Measurements from ENCODE around the gene CD83. TPM values are rescaled to one million over a fixed set of nuclear protein-coding genes. Genes with fewer than 3 reads are reported as not detected.
"Not testable (repeated sequence)": the region's sequence is repeated elsewhere in the genome, so short reads cannot be mapped to it uniquely, and the experiment has no call there.

CD83 gene
- total RNA-seq, 1 experiment from 2014 or later, result 2.9 TPM

- DNase-seq, result no peak
- Histone ChIP-seq H3K4me3 (ENCODE audit: insufficient read depth, low read depth, low read length) (no peak overlapping the region), H3K27me3 (ENCODE audit: control insufficient read depth, insufficient read depth, low read length) (no peaks in the 10 kb centered on the region), H3K36me3 (replicated peaks; ENCODE audit: control insufficient read depth, insufficient read depth, low read length) (no peaks in the 10 kb centered on the region)
Measured at GRCh38 chr6:14142511-14143223, 25.1 kb downstream of the CD83 start.

GRCh38 chr6:14143305-14143704 lies 25.7 kb downstream of the CD83 start:
- no peaks in the 10 kb centered on the region for H3K36me3 ChIP-seq (replicated peaks; ENCODE audit: control insufficient read depth, insufficient read depth, low read length)
- H3K4me3 ChIP-seq (ENCODE audit: insufficient read depth, low read depth, low read length), result no peak overlapping the region
- DNase-seq, result no peak
- H3K27me3 ChIP-seq (ENCODE audit: control insufficient read depth, insufficient read depth, low read length), result no peaks in the 10 kb centered on the region

GRCh38 chr6:14144678-14145113 lies 27.1 kb downstream of the CD83 start:
- Histone ChIP-seq H3K27me3 (ENCODE audit: control insufficient read depth, insufficient read depth, low read length) (no peaks in the 10 kb centered on the region), H3K4me3 (ENCODE audit: insufficient read depth, low read depth, low read length) (no peak overlapping the region), H3K36me3 (replicated peaks; ENCODE audit: control insufficient read depth, insufficient read depth, low read length) (no peaks in the 10 kb centered on the region)
- DNase-seq, result peak; percentile 90

DNA sequence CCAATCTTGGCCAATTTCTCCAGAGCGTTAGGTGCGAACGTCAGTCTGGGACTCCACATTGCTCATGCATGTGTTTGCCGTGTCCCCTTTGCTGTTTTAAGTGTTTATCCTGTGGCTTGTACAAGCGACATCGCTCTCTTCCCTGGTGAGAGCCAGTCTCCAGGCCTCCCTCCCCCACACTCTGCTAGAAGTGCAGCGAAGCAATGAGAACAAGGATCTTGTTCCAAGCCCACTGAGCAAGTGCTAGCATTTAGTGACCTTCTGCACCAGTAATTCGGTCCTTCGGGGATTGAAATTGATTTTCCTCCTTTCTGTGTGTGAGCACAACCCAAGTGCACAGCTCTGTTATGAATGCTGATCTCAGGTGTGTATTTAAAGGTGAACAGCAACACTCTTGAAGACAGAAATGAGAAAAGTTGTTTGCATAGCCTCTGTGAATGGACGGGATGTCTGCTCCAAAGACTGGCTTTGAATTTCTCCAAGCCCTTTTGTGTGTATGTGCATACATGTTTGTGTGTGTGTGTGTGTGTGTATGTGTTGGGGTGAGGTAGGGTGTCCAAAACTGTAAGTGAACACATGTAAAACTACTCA lies 29.0 kb downstream of the CD83 start:
- DNase-seq, result no peak
- Histone ChIP-seq H3K4me3 (ENCODE audit: insufficient read depth, low read depth, low read length) (no peak overlapping the region), H3K36me3 (replicated peaks; ENCODE audit: control insufficient read depth, insufficient read depth, low read length) (no peaks in the 10 kb centered on the region), H3K27me3 (ENCODE audit: control insufficient read depth, insufficient read depth, low read length) (no peaks in the 10 kb centered on the region)

DNA sequence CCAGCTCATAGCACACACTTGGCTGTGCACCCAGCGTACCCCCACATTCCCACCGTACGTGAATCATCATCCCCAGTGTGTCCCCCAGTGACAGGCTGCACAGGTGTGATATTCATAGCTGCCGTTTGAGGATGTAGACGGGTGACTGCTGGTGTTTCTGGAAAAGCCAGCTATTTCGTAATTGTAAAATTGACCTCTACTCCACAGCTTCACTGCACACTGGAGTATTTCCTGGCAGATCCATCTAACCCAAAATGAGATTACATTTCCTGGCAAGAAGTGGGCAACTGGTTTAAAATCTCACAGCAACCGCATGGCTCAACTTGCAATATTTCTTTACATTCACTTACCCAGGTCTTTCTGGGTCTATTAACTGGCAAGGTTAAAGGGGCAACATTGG lies 30.3 kb downstream of the CD83 start:
- no peak for DNase-seq
- Histone ChIP-seq H3K27me3 (ENCODE audit: control insufficient read depth, insufficient read depth, low read length) (no peaks in the 10 kb centered on the region), H3K36me3 (replicated peaks; ENCODE audit: control insufficient read depth, insufficient read depth, low read length) (no peaks in the 10 kb centered on the region), H3K4me3 (ENCODE audit: insufficient read depth, low read depth, low read length) (no peak overlapping the region)

- Histone ChIP-seq H3K4me3 (ENCODE audit: insufficient read depth, low read depth, low read length) (no peak overlapping the region), H3K36me3 (replicated peaks; ENCODE audit: control insufficient read depth, insufficient read depth, low read length) (no peaks in the 10 kb centered on the region), H3K27me3 (ENCODE audit: control insufficient read depth, insufficient read depth, low read length) (no peaks in the 10 kb centered on the region)
- DNase-seq, result no peak
Measured at GRCh38 chr6:14148471-14148870, 30.9 kb downstream of the CD83 start.

- H3K27me3 ChIP-seq (ENCODE audit: control insufficient read depth, insufficient read depth, low read length), result no peaks in the 10 kb centered on the region
- no peaks in the 10 kb centered on the region for H3K36me3 ChIP-seq (replicated peaks; ENCODE audit: control insufficient read depth, insufficient read depth, low read length)
- no peak overlapping the region for H3K4me3 ChIP-seq (ENCODE audit: insufficient read depth, low read depth, low read length)
- DNase-seq, result no peak
Measured at GRCh38 chr6:14149053-14149738, 31.6 kb downstream of the CD83 start.

DNA sequence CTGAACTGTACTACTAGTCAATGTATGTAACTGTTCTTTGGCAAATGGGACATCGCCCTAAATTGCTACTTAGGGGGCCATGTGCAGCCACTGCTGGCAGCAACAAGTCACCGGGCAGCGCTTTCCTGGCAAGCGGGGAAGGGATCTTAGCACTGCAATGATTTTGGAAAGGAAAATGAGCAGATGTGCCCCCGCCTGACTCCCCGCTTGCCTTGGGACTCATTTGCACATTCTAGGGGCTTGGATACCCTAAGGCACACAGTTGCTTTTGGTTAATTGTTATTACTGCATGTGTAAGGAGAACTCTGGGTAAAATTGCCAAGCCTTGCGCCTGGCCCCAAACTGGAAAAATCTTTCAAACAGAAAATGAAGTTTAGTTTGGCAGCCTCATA lies 32.2 kb downstream of the CD83 start:
- Histone ChIP-seq H3K4me3 (ENCODE audit: insufficient read depth, low read depth, low read length) (no peak overlapping the region), H3K27me3 (ENCODE audit: control insufficient read depth, insufficient read depth, low read length) (no peaks in the 10 kb centered on the region), H3K36me3 (replicated peaks; ENCODE audit: control insufficient read depth, insufficient read depth, low read length) (no peaks in the 10 kb centered on the region)
- no peak for DNase-seq

DNA sequence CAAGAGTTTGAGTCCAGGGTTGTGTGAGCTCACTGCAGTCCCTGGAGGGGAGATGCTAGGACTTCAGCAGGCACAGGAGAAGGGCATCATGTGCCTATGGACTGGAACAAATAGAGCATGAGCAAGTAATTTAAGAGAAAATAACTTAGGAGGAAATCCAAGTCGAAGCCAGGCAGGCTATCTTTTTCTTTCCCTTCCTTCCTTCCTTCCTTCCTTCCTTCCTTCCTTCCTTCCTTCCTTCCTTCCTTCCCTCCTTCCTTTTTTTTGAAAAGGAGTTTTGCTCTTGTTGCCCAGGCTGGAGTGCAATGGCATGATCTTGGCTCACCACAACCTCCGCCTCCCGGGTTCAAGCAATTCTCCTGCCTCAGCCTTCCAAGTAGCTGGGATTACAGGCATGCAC lies 33.7 kb downstream of the CD83 start:
- not testable (repeated sequence) for DNase-seq; H3K4me3 ChIP-seq (ENCODE audit: insufficient read depth, low read depth, low read length); H3K36me3 ChIP-seq (replicated peaks; ENCODE audit: control insufficient read depth, insufficient read depth, low read length); H3K27me3 ChIP-seq (ENCODE audit: control insufficient read depth, insufficient read depth, low read length)

- DNase-seq, result no peak
- no peak overlapping the region for H3K4me3 ChIP-seq (ENCODE audit: insufficient read depth, low read depth, low read length)
- no peaks in the 10 kb centered on the region for H3K36me3 ChIP-seq (replicated peaks; ENCODE audit: control insufficient read depth, insufficient read depth, low read length)
- no peaks in the 10 kb centered on the region for H3K27me3 ChIP-seq (ENCODE audit: control insufficient read depth, insufficient read depth, low read length)
Measured at GRCh38 chr6:14151773-14152172, 34.2 kb downstream of the CD83 start.

GRCh38 chr6:14153228-14153627 lies 35.7 kb downstream of the CD83 start:
- H3K4me3 ChIP-seq (ENCODE audit: insufficient read depth, low read depth, low read length), result no peak overlapping the region
- no peaks in the 10 kb centered on the region for H3K27me3 ChIP-seq (ENCODE audit: control insufficient read depth, insufficient read depth, low read length)
- DNase-seq, result no peak
- H3K36me3 ChIP-seq (replicated peaks; ENCODE audit: control insufficient read depth, insufficient read depth, low read length), result no peaks in the 10 kb centered on the region

GRCh38 chr6:14159090-14159489 lies 41.5 kb downstream of the CD83 start:
- Histone ChIP-seq H3K36me3 (replicated peaks; ENCODE audit: control insufficient read depth, insufficient read depth, low read length) (no peaks in the 10 kb centered on the region), H3K4me3 (ENCODE audit: insufficient read depth, low read depth, low read length) (no peak overlapping the region), H3K27me3 (ENCODE audit: control insufficient read depth, insufficient read depth, low read length) (no peaks in the 10 kb centered on the region)
- DNase-seq, result no peak

DNA sequence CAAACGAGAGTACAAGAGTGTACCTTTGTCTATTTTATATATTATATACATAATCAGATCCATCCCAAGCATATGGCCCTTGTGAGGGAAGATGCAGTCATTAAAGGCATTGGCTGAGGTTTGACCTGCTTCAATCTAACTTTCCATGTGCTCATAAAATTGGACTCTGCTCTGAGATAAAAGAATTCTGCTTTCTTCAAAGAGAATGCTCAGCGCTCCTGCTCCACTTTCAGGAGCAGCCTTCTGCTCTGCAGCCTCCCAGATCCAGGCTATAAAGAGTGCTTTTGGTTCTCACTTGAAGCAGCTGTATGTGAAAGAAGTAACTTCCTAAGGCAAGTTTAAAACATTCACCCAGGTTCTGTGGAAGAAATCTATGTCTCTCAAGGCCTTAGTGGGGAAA lies 45.3 kb downstream of the CD83 start:
- no peaks in the 10 kb centered on the region for H3K36me3 ChIP-seq (replicated peaks; ENCODE audit: control insufficient read depth, insufficient read depth, low read length)

DNA sequence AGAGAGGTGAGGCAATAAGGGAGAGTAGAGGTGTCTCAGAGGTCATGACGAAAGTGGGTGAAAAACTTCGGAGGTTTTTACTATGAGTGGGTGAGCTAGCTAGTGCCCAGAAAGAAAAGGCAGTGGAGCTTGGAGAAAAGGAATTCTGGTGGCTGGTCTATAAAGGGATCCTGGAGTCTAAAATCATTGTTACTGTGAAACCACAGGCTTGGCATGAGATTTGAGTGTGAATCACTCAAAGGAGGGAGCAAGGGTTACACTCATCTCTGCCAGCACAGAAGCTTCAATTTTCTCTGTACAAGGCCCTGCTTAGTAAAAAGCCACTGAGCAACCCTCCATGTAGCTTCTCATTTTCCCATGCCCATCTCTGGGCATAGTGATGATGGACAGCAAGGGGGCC lies 47.5 kb downstream of the CD83 start:
- Histone ChIP-seq H3K27me3 (ENCODE audit: control insufficient read depth, insufficient read depth, low read length) (no peaks in the 10 kb centered on the region), H3K36me3 (replicated peaks; ENCODE audit: control insufficient read depth, insufficient read depth, low read length) (no peaks in the 10 kb centered on the region), H3K4me3 (ENCODE audit: insufficient read depth, low read depth, low read length) (no peak overlapping the region)
- DNase-seq, result no peak

More for the DNA sequence above, 45.3 kb downstream of the CD83 start:
- H3K27me3 ChIP-seq (ENCODE audit: control insufficient read depth, insufficient read depth, low read length), result no peaks in the 10 kb centered on the region
- DNase-seq, result no peak
- H3K4me3 ChIP-seq (ENCODE audit: insufficient read depth, low read depth, low read length), result no peak overlapping the region

GRCh38 chr6:14166839-14167238 lies 49.3 kb downstream of the CD83 start:
- Histone ChIP-seq H3K27me3 (ENCODE audit: control insufficient read depth, insufficient read depth, low read length) (no peaks in the 10 kb centered on the region), H3K4me3 (ENCODE audit: insufficient read depth, low read depth, low read length) (no peak overlapping the region), H3K36me3 (replicated peaks; ENCODE audit: control insufficient read depth, insufficient read depth, low read length) (no peaks in the 10 kb centered on the region)
- no peak for DNase-seq

Measured in H7 (cell line).